GM12801 (cell line): ENCODE data around the gene COL26A1.
A peak's percentile ranks its signal among the peaks of the same experiment; 100 is the strongest.

ENCODE experiments used
- TF ChIP-seq, protein P1 (sequence below): IDR thresholded peaks from one replicate; pipeline ENCODE4 v1.5.1; 2011; ENCODE audit warnings: control low read depth; ENCODE audit not compliant: insufficient read length; ENCODE audit errors: extremely low read depth

The COL26A1 gene

DNA sequence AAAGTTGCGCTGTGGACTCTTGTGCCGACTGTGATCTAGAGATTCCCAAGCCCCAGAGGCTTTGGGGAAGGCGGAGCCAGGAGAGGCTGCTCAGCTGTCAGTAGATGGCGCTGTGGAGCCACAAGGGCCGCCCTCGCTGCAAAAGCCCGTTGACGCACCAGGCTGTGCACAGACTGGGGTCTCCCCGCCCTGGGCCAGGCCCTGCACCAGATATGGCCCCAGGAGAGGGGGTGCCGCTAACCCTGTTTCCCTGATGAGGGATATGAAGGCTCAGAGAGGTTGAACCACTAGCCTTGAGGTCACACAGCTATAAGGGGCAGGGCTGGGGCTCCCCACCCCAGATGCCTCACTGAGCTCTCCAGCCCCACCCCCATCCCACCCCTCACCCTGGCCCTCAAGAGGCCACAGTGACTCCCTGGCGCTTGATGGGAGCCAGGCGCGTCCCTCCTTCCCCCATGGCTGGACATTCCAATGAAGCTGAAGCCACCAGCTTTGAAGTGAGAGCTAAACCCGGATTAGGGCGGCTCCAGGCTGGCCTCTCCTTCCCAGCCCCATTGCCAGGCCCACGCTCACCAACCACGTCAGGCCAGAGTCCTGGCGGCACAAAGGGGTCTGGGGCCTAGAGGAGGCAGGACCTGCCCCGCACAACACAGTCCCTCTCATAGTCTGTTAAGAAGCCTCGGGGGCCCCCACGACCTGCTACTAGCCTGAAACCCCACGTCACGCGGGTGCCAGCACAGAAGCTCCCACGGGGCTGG lies 240.0 kb downstream of the COL26A1 start:
- TF ChIP-seq, protein P1, sequence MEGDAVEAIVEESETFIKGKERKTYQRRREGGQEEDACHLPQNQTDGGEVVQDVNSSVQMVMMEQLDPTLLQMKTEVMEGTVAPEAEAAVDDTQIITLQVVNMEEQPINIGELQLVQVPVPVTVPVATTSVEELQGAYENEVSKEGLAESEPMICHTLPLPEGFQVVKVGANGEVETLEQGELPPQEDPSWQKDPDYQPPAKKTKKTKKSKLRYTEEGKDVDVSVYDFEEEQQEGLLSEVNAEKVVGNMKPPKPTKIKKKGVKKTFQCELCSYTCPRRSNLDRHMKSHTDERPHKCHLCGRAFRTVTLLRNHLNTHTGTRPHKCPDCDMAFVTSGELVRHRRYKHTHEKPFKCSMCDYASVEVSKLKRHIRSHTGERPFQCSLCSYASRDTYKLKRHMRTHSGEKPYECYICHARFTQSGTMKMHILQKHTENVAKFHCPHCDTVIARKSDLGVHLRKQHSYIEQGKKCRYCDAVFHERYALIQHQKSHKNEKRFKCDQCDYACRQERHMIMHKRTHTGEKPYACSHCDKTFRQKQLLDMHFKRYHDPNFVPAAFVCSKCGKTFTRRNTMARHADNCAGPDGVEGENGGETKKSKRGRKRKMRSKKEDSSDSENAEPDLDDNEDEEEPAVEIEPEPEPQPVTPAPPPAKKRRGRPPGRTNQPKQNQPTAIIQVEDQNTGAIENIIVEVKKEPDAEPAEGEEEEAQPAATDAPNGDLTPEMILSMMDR, result peak; percentile 15

DNA sequence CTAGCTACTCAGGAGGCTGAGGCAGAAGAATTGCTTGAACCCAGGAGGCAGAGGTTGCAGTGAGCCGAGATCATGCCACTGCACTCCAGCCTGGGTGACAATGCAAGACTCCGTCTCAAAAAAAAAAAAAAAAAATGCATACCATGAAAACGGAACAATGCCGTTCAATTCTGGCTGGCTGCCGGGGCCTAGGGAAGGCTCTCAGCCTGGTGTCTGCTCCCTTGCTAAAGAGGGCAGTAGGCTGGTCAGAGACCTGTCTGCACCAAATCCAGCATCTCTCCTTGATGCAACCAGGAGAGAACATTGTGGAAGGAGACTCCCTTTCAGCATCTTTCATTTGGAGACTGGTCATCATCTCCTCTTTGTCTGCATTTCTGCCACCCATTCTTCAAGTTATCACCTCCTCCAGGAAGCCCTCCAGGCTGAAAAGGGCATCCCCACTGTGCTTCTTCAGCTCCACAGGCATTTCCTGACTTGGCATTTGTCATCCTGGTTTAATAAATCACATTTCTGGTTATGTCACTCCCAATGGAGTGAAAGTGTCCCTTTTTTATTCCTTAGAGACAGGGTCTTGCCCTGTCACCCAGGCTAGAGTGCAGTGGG lies 241.8 kb downstream of the COL26A1 start:
- TF ChIP-seq, protein P1, result no peak

GRCh38 chr7:101605611-101606497 lies 243.2 kb downstream of the COL26A1 start:
- TF ChIP-seq, protein P1, result no peak

DNA sequence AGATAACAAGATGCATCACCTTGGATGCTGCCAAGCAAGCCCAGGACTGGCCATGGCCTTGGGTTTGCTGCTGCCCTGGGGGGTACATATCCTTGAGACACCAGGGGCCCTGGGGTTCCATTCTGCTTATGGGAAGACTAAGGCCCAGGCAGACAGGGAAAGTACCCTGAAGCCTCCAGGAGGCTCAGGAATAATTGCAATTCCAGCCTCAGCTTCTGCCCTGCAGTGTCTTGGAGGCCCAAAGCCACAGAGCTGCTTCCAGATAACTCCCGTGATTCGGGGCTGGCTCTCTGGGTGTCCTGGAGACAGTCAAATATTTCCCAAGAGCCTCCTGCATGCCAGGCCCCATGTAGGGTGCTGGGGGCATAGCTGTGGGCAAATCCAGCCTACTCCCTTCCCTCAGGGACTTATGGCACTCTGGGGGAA lies 243.8 kb downstream of the COL26A1 start:
- TF ChIP-seq, protein P1, result no peak
